HG02678 (cell line): ENCODE results near the gene LGALS7B.
"Not testable (repeated sequence)": the region's sequence is repeated elsewhere in the genome, so short reads cannot be mapped to it uniquely, and the experiment has no call there.

Experiments
- ATAC-seq: cut with Tn5 transposase; IDR thresholded peaks from one replicate; pipeline ENCODE4 v1.9.1; 2021; ENCODE audit warnings: mild to moderate bottlenecking, moderate library complexity; ENCODE audit not compliant: unreplicated experiment

LGALS7B gene

DNA sequence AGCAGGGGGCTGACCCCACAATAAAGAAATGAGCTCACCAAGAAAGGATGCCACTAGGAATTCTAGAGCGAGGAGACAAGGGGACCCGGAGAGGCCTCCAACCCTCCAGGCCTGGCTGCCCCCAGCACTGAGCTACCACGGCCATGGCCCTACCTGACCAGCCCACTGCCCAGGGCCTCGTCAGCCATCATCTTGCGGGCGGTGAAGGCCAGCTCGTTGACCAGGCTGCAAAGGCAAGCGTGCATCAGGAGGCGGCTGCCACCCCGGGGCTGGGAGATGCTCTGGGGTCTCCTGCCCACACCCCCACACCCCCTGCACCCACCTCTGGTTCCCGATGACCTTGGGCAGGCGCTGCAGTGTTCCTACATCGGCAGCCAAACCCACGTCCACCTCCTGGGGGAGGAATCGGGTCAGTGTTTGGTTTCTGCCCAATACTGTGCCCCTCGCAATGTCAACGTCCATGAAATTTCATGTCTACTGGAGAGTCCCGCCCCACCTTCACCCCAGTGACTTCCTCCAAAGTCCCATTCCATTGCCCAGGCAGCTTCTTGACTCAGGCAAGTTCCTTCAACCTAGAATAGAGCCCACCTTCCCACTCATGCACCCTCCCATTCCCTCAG lies 27.2 kb downstream of the LGALS7B start:
- no peak for ATAC-seq

DNA sequence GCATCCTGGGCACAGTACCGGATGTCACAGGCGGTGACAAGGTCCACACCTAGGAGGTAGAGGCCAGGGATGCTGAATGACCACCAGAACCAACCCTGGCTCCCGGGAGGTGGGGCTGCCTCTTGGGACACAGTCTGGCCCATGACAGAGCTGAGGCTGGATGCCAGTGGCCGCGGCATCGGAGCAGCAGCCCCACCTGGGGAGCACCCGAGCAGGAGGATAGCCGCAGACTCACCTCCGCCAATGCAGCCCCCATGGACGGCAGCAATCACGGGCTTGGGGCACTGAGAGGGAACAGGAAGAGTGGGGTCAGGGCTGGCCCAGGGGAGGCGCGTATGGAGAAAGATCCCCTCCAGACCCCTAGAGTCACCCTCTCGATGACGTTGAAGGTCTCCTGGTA lies 28.1 kb downstream of the LGALS7B start:
- no peak for ATAC-seq

DNA sequence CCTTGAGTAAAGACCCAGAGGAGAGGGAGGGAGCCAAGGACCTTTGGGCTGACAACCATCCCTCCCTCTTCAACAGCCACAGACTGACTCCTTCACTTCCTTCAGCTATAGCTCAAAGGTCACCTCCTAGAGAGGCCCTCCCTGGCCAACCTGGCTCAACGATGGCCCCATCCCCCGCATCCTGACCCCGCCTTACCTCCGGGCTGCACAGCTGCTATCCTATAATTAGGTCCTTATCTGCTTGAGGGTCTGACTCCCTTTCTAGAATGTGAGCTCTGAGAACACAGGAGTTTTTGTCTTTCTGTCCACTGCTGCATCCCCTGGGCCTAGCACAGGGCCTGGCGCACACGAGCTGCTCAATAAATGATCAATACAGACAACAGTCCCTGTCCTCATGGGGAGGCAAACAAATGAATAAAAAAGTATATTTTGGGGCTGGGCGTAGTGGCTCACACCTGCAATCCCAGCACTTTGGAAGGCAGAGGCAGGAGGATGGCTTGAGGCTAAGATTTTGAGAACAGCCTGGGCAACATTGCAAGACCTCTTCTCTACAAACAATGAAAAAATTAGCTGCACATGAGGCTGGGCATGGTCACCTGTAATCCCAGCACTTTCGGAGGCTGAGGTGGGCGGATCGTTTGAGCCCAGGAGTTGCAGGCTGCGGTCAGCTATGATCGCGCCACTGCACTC lies 30.4 kb downstream of the LGALS7B start:
- ATAC-seq, result no peak

DNA sequence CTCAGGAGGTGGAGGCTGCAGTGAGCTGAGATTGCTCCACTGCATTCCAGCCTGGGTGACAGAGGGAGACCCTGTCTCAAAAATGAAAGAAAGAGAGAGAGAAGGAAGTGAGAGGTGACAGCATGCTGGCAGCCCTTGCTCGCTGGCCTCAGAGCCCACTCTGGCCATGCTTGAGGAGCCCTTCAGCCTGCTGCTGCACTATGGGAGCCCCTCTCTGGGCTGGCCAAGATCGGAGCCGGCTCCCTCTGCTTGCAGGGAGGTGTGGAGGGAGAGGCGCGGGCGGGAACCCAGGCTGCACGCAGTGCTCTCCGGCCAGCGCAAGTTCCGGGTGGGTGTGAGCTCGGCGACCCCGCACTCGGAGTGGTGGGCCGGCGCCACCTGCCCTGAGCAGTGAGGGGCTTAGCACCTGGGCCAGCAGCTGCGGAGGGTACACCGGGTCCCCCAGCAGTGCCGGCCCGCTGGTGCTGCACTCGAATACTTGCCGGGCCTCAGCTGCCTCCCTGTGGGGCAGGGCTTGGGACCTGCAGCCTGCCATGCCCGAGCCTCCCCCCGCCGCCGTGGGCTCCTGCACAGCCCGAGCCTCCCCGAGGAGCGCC lies 32.3 kb downstream of the LGALS7B start:
- not testable (repeated sequence) for ATAC-seq

DNA sequence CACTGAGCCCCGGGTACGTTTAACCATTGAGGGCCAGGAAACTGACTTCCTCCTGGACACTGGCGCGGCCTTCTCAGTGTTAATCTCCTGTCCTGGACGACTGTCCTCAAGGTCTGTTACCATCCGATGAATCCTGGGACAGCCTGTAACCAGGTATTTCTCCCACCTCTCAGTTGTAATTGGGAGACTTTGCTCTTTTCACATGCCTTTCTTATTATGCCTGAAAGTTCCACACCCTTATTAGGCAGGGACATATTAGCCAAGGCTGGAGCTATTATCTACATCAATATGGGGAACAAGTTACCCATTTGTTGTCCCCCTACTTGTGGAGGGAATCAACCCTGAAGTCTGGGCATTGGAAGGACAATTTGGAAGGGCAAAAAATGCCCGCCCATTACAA lies 36.9 kb downstream of the LGALS7B start:
- ATAC-seq, result not testable (repeated sequence)

DNA sequence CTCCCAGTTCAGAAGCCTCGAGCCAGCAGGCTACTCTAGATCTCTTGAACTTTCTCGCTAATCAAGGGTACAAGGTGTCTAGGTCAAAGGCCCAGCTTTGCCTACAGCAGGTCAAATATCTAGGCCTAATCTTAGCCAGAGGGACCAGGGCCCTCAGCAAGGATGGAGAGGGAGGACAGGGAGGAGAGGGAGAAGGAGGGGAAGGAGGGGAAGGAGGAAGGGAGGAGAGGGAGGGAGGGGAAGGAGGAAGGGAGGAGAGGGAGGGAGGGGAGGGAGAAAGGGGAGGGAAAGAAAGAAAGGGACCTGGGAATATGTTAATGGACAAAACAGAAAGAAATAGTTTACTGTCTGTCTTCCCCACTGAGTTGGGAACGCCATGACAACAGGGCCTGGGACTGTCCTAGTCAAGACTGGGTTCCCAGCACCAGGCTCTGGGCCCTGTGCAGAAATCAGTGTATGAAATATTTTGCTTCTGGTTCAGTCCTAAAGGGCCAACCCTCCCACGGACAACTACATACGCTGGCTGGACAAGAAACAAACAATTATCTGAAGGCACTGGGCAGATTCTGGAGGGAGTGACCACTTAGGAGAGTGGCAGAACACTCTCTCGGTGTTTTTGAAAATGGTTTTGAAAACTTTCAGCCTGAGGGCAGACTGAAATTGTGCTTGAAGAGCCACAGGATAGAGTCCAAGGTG lies 38.0 kb downstream of the LGALS7B start:
- ATAC-seq, result no peak

DNA sequence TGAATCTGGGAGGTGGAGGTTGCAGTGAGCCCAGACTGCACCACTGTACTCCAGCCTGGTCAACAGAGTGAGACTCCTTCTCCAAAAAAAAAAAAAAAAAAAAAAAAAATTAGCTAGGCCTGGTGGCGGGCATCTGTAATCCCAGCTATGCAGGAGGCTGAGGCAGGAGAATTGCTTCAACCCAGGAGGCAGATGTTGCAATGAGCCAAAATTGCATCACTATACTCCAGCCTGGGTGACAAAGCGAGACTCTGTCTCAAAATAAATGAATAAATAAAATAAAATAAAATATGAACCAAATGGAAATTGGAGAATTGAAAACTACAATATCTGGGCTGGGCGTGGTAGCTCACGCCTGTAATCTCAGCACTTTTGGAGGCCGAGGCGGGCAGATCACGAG lies 40.2 kb downstream of the LGALS7B start:
- not testable (repeated sequence) for ATAC-seq

DNA sequence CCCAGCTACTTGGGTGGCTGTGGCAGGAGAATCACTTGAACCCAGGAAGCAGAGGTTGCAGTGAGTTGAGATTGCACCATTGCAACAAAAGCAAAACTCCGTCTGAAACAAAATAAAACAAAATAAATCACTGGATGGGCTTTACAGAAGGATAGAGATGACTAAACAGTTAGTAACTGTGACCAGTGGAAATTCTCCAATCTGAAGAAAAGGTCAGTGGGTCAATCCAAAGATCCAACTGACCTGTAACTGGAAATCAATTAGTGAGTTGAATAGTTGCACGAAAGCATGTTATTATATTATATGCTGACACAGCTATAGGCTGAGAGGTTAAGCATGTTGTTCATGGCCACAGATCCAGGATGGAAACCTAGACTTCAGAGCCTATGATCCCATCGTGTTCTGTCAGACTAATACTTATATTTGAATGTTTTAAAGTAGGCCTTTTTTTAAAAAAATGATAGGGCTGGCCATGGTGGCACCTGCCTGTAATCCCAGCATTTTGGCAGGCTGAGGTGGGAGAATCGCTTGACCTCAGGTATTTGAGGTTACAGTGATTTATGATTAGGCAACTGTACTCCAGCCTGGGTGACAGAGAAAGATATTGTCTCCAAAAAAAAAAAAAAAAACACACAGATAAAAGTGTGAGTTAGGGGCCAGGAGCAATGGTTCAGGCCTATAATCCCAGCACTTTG lies 41.2 kb downstream of the LGALS7B start:
- no peak for ATAC-seq

DNA sequence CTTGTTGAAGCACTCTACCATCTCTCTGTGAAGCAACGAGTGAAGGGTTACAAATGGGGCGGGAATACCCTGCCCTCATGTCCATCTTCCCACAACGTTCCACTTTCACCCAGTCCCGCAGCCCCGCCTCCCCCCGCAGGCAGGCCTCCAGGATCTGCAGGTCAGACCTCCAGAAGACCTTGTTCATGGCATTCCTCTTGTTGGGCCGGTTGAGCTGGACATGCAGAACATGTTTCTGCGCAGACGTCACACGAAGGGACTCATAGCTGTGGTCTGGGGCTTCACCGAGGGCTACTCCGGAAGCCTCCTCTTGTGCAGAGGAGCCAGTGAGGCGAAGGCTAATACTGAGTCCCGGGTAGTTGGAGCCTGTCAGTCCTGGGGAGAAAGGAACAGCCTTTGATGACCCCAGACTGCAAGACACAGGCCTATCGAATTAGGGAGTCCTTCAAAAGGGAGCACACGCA lies 42.2 kb downstream of the LGALS7B start:
- ATAC-seq, result peak; percentile 24

DNA sequence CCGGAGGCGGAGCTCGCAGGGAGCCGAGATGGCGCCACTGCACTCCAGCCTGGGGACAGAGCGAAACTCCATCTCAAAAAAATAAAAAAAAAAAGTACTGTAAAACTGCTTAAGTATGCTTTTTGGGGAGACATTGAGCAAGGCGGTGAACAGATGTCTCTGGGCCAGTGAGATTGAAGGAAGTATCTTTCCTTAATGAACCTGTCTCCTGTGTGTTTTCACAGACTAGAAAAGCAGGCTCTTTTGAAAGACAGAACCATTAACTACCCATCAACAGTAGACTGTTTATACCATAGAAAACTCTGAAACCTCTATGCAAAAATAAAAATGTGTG lies 44.1 kb downstream of the LGALS7B start:
- ATAC-seq, result no peak

DNA sequence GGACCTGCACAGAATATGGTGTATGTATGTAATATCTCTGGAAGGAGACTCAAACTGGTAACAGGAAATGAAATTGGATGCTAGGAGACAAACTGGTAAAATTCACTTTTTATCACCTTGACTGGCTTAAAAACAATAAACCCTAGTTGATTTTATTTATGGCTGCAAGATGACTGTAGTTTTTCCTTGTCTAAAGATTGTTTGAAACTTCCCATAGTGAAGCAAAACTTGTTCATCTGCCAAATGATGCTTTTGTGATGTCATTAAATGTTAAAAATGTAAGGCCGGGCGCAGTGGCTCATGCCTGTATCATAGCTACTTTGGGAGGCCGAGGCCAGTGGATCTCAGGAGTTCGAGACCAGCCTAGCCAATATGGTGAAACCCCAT lies 45.1 kb downstream of the LGALS7B start:
- no peak for ATAC-seq

DNA sequence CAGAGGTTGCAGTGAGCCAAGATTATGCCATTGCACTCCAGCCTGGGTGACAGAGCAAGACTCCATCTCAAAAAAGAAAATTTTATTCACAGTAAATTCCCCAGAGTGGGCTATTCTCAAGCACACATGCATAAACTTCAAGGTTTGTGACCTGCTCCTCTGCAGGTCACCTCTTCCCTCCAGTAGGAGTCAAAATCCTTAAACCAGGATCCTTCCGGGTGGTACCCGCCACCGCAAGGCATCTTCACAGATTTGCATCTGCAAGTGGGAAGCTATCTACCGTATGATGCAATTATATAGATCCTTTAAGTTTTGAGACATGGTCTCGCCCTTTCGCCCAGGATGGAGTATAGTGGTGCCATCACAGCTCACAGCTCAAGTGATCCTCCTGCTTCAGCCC lies 45.6 kb downstream of the LGALS7B start:
- no peak for ATAC-seq

DNA sequence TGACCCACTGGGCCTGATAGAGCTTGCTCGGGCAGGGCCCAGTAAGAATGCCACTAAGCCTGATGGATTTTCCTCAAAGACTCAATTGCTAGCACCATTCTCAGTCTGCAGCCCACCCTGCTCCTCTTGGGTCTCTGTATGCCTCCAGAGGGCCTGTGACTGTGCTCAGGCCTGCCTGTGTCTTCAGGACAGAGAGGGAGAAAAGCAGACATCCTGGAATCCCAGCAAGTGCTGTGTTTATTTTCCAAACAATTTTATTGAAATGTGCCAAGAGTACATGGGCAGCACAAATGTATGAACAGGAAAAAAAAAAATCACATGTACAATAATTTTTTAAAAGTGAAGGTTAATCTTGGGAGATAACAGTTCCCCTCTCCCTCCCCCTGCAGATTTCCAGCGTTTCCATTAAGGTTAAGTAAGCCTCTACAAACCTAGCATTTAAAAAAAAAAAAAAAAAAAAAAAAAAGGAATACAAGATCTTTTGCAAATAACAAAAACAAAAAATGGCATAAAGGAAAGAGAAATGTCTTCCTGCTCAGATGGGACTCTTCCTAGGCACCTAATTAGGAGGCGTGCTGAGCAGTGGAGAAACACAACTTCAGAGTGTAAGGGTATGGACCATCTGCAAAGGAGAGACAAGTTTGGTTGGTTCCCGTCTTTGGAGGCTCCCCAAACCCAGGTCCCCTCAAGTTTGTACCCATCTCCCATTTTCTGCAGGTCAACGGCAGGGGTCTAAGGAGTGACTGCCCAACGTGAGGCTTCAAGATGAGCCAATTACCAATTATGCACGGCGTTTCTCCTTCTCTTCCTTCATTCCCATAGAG lies 47.4 kb downstream of the LGALS7B start:
- no peak for ATAC-seq

DNA sequence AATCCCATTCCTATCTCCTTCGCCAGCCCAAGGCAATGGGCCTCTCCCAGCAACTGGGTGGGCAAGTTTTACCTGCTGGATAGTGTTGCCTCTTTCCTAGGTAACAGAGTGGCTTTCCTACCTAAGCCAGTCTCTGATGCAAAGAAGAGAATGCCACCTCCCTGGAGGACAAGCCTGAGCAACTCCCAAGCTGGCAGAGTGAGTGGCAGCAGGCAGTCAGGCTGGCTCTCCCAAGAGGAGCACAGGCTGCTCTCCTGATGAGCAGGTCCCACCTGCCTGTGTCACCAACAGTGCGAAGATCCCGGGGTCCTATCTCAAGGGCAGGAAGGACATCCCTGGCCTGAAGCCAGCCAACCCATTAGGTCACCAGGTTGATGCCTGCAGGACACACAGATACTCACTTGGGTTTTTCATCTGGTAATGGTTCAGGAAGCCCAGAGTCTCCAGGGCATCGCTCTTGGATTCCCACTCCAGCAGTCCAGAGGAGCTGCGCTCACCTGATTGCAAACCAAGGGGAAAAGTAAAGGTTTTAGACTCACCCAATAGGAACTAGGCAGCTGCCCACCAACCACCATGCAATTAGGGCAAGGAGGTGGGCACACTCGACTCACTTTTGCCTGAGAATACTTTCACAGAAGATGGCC lies 48.1 kb downstream of the LGALS7B start:
- ATAC-seq, result no peak

DNA sequence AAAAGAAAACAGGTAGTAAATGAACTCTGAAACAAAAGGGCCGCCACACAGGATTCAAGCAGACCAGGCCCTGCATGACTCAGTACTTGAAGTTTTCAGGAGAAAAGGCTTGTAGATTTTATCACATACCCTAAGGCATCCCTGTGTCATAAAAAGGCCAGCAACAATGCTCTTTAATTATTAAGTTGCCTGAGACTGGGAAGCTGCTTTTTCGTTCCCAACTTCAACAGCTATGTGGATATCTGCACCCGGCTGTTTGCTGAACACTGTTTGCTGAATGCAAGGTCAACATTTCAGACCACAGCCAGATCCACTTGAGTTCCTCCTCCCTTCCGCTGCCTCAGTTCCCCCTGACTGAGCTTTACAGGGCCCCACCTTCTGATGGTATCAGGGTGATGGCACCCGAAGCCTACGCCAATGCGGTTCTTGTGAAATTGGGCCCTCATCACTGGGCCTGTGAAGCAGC lies 48.7 kb downstream of the LGALS7B start:
- no peak for ATAC-seq

DNA sequence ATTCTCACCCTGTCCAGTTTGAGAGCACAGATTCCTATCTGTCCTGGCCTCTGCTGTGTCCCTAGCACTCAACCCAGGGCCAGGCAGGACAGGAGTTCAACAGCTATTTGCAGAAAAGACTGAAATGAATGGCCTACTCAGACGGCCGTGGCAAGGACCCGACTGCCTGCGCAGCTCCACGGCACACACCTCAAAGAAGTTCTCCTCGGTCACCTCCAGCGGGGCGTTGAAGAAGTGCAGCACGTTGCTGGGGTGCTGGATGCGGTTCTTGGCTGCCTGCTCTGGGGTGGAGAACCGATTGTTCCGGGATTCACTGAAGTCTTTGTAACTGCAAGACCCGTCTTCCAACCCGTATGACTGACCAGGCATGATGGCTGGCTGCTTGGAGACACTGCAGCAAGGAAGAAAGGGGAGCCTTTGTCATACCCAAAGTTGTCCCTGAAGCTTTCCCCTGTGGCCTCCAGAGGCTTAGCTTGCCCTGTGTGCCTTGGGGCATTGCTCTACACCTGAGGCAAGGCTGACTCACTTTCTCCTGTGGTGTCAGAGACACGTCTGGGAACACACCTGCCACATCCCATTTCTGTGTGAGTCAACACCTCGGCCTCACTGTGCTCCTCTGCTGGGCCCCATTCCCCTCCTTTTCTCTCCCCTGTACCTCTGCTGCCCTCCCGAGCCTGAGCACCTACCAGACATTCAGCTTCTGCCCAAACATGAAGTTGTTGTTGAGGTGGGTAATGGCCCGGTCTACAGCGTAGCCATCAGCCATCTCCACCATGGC lies 49.4 kb downstream of the LGALS7B start:
- ATAC-seq, result no peak

DNA sequence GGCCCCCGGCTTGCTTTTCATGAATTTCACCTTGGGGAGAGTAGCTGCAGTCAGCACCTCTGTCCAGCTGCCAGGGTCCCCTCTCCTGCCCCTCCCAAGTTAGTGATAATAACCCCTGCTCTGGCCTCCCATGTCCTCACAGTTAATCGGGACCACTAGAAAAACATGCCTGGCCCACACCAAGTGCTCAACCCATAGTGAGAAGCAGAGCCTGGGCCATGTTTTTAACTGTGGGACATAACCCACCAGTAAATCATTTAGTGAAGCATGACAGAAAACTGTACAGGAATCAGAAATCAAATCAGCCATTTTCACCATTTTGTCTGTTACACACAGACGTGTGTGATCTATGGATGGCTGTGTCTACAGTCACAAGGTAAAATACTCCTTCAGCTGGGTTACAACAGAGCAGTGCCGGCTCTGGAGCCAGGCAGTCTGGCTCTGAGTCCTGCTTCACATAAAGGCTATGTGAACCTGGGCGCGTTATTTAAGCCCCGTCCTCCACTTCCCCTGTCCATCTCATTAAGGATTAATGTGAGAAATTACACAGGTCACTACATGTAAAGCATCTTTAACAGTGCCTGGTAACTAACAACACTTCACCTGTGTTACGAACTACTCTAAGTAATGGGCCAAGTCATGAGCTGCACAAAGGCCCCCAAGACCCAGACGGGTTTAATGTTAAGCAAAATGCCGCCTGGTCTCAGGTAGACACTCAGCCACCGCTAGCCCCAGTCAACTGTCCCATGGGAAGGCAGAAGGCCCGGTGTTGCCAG lies 50.2 kb downstream of the LGALS7B start:
- ATAC-seq, result no peak

DNA sequence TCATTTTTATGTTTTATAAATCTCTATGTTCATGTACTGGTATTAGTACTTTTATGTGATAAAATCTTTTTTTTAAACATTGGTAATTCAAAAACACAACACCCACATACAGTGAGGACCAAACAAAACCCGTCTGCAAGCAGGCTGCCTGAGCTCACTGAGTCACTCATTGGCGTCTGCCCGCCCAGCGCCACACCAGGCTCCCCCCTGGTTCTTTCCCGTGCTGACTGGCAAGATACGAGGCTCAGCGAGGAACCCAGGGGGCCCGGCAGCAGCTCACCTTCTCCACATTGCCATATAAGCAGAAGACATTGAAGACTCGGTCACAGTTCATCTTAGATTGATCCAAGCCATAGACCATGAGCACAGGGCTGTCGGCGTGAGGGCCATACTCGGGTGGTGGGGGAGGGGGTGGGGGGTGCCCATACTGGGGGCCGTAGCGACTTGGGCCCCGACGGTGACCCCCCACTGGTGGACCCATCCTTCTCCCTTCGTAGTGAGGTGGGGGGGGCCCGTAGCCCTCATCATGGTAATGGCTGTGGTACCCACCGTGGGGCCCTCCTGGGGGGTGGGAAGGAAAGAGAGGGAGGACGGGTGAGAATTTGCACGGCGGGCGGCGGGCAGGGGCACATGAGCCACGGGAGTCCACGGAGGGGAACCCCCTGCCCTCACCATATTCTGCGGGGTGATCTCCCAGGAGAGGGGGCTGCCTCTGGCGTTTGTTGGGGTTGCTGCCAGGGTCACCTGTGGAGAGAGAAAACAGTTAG lies 51.0 kb downstream of the LGALS7B start:
- ATAC-seq, result no peak
